Smooth muscle cell (in vitro differentiated cells): ENCODE results near the gene SOCS1. TPM values are rescaled to one million over a fixed set of nuclear protein-coding genes. Genes with fewer than 3 reads are reported as not detected.

ENCODE experiments used
- DNase-seq: peaks from one replicate; lab custom pipeline; 2025; ENCODE audit not compliant: unreplicated experiment; lab: John Stamatoyannopoulos, UW
- H2AFZ ChIP-seq: fragments of 200-600 bp; sonication (generic); 2 replicates; pipeline ENCODE4 v1.6.0; 2016; ENCODE audit warnings: antibody characterized with exemption, low read depth, mild to moderate bottlenecking
- H3F3A ChIP-seq: fragments of 200-600 bp; sonication (generic); 2 replicates; pipeline ENCODE4 v1.6.0; 2017; ENCODE audit warnings: antibody characterized with exemption, low read depth
- H3K27ac ChIP-seq: fragments of 200-600 bp; sonication (generic); 2 replicates; pipeline ENCODE4 v1.5.1; 2016; ENCODE audit warnings: low read depth, mild to moderate bottlenecking
- H3K27me3 ChIP-seq: fragments of 200-600 bp; sonication (generic); 2 replicates; pipeline ENCODE4 v1.6.1; 2016; ENCODE audit warnings: low read depth, mild to moderate bottlenecking
- H3K36me3 ChIP-seq: fragments of 200-600 bp; sonication (generic); 2 replicates; pipeline ENCODE4 v1.5.1; 2016; ENCODE audit warnings: low read depth
- H3K4me1 ChIP-seq: fragments of 200-600 bp; sonication (generic); 2 replicates; pipeline ENCODE4 v1.5.1; 2016; ENCODE audit warnings: low read depth
- H3K4me2 ChIP-seq: fragments of 200-600 bp; sonication (generic); 2 replicates; pipeline ENCODE4 v1.6.0; 2016; ENCODE audit warnings: mild to moderate bottlenecking
- H3K4me3 ChIP-seq: fragments of 200-600 bp; sonication (generic); 2 replicates; pipeline ENCODE4 v1.5.1; 2016; ENCODE audit warnings: mild to moderate bottlenecking
- H3K79me2 ChIP-seq: fragments of 200-600 bp; sonication (generic); 2 replicates; pipeline ENCODE4 v1.6.0; 2016; ENCODE audit warnings: low read depth, mild to moderate bottlenecking
- H3K9ac ChIP-seq: fragments of 200-600 bp; sonication (generic); 2 replicates; pipeline ENCODE4 v1.6.0; 2016; ENCODE audit warnings: low read depth
- H3K9me3 ChIP-seq: fragments of 200-600 bp; sonication (generic); replicated peaks from 2 replicates; pipeline ENCODE4 v1.5.1; 2016; ENCODE audit warnings: low read depth
- H4K20me1 ChIP-seq: fragments of 200-600 bp; sonication (generic); 2 replicates; pipeline ENCODE4 v1.6.0; 2016; ENCODE audit warnings: low read depth
- CTCF ChIP-seq: fragments of 200-600 bp; sonication (generic); IDR thresholded peaks from 2 replicates; pipeline ENCODE4 v1.5.1; 2017; ENCODE audit warnings: borderline replicate concordance, mild to moderate bottlenecking, antibody characterized with exemption; ENCODE audit not compliant: insufficient read depth, poor library complexity, severe bottlenecking
- WGBS: methylation state at CpG from one replicate; pipeline ENCODE4 v1.1.7; 2016; ENCODE audit warnings: low lambda C conversion rate; 5-methylcytosine and 5-hydroxymethylcytosine counted together
- polyA plus RNA-seq: library from polyadenylated mRNA; unstranded; fragments of >200 nt; fragmentation: Nextera tagmentation; extraction: Ambion mirVana; gene quantifications from 2 replicates; pipeline ENCODE4 v1.2.1, GENCODE V29; 2016
- total RNA-seq: library from RNA; depleted of rRNA; stranded (reverse); fragments of >200 nt; gene quantifications from 2 replicates; pipeline ENCODE4 v1.2.3, GENCODE V29; 2014

The SOCS1 gene
- total and polyA plus RNA-seq, 2 experiments from 2014 or later = 6.1 to 18.7 TPM

GRCh38 chr16:11236461-11237254 is 19.3 kb downstream of the SOCS1 start:
- Histone ChIP-seq H4K20me1 (no peaks in the 10 kb centered on the region), H3K4me3 (no peak overlapping the region), H3K9me3 (no peaks in the 10 kb centered on the region), H3K79me2 (no peaks in the 10 kb centered on the region), H3K36me3 (no peaks in the 10 kb centered on the region), H3K27me3 (no peaks in the 10 kb centered on the region), H3K27ac (no peak overlapping the region), H2AFZ (no peak overlapping the region), H3K4me2 (no peak overlapping the region), H3K9ac (no peak overlapping the region), H3K4me1 (no peaks in the 10 kb centered on the region), H3F3A (no peaks in the 10 kb centered on the region)
- TF ChIP-seq CTCF = no peak
- 87% methylated on average over 10 of the region's 10 CpGs for WGBS
- no peak for DNase-seq

GRCh38 chr16:11235703-11235991 is 20.4 kb downstream of the SOCS1 start:
- Histone ChIP-seq H3F3A (no peaks in the 10 kb centered on the region), H2AFZ (no peak overlapping the region), H4K20me1 (no peaks in the 10 kb centered on the region), H3K4me1 (no peaks in the 10 kb centered on the region), H3K36me3 (no peaks in the 10 kb centered on the region), H3K79me2 (no peaks in the 10 kb centered on the region), H3K9ac (no peak overlapping the region), H3K27me3 (no peaks in the 10 kb centered on the region), H3K4me2 (no peak overlapping the region), H3K9me3 (no peaks in the 10 kb centered on the region), H3K27ac (no peak overlapping the region), H3K4me3 (no peak overlapping the region)
- DNase-seq = no peak
- no peak for TF ChIP-seq CTCF
- WGBS = 96% methylated on average over 5 of the region's 5 CpGs

GRCh38 chr16:11234884-11235702 is 20.9 kb downstream of the SOCS1 start:
- Histone ChIP-seq H3F3A (no peaks in the 10 kb centered on the region), H3K9me3 (no peaks in the 10 kb centered on the region), H3K27me3 (no peaks in the 10 kb centered on the region), H3K36me3 (no peaks in the 10 kb centered on the region), H2AFZ (no peak overlapping the region), H3K4me1 (no peaks in the 10 kb centered on the region), H3K4me2 (no peak overlapping the region), H3K9ac (no peak overlapping the region), H3K4me3 (no peak overlapping the region), H4K20me1 (no peaks in the 10 kb centered on the region), H3K79me2 (no peaks in the 10 kb centered on the region), H3K27ac (no peak overlapping the region)
- DNase-seq = no peak
- 83% methylated on average over 13 of the region's 13 CpGs for WGBS
- TF ChIP-seq CTCF = no peak
